WERI-Rb-1 (cell line): ENCODE measurements around the gene GYG2.
"Not testable (repeated sequence)": the region's sequence is repeated elsewhere in the genome, so short reads cannot be mapped to it uniquely, and the experiment has no call there.

ENCODE experiments used
- DNase-seq: peaks from one replicate; pipeline ENCODE4 v3.0.0-alpha.2; 2020
- H3K27ac ChIP-seq: fragments of 250-450 bp; sonication (Bioruptor Pico); 2 replicates; pipeline ENCODE4 v1.5.1; 2020; ENCODE audit warnings: mild to moderate bottlenecking, moderate library complexity
- H3K27me3 ChIP-seq: fragments of 250-450 bp; sonication (Bioruptor Pico); 2 replicates; pipeline ENCODE4 v1.5.1; 2021; ENCODE audit warnings: mild to moderate bottlenecking, low read depth, moderate library complexity; ENCODE audit not compliant: insufficient read depth, severe bottlenecking
- H3K36me3 ChIP-seq: fragments of 250-450 bp; sonication (Bioruptor Pico); 2 replicates; pipeline ENCODE4 v1.5.1; 2020; ENCODE audit warnings: mild to moderate bottlenecking, moderate library complexity
- H3K4me3 ChIP-seq: 2 replicates; pipeline ENCODE4 v1.5.1; 2011; ENCODE audit warnings: low read depth, mild to moderate bottlenecking, control low read depth, low read length
- H3K9me3 ChIP-seq: fragments of 250-450 bp; sonication (Bioruptor Pico); 2 replicates; pipeline ENCODE4 v1.5.1; 2021; ENCODE audit warnings: mild to moderate bottlenecking, moderate library complexity; ENCODE audit not compliant: severe bottlenecking
- TF ChIP-seq, protein P1 (sequence below): IDR thresholded peaks from 2 replicates; pipeline ENCODE4 v1.5.1; 2011; ENCODE audit warnings: low read depth, mild to moderate bottlenecking, control low read depth, inconsistent platforms, low read length

GYG2 gene

GRCh38 chrX:2812161-2812907, 16.4 kb upstream of the GYG2 start:
- not testable (repeated sequence) for H3K9me3 ChIP-seq, H3K27me3 ChIP-seq, H3K36me3 ChIP-seq, H3K27ac ChIP-seq
- TF ChIP-seq, protein P1, sequence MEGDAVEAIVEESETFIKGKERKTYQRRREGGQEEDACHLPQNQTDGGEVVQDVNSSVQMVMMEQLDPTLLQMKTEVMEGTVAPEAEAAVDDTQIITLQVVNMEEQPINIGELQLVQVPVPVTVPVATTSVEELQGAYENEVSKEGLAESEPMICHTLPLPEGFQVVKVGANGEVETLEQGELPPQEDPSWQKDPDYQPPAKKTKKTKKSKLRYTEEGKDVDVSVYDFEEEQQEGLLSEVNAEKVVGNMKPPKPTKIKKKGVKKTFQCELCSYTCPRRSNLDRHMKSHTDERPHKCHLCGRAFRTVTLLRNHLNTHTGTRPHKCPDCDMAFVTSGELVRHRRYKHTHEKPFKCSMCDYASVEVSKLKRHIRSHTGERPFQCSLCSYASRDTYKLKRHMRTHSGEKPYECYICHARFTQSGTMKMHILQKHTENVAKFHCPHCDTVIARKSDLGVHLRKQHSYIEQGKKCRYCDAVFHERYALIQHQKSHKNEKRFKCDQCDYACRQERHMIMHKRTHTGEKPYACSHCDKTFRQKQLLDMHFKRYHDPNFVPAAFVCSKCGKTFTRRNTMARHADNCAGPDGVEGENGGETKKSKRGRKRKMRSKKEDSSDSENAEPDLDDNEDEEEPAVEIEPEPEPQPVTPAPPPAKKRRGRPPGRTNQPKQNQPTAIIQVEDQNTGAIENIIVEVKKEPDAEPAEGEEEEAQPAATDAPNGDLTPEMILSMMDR: peak; percentile 63
- peak overlapping the region; percentile 33 for H3K4me3 ChIP-seq
- DNase-seq: peak; percentile 59

DNA sequence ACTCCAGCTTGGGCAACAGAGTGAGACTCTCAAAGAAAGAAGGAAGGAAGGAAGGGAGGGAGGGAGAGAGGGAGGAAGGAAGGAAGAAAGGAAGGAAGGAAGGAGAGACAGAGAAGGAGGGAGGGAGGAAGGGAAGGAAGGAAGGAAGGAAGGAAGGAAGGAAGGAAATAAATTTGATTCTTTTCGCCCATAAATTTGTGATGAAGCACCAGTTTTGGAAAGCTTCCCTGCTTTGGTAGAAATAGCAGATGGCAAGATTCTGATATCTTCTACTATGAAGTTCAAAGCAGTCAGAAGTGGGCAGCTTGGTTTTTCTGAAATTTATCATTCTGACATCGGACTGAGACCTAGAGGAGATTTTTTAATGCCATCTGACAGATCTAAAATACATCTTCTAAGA, 11.7 kb upstream of the GYG2 start:
- Histone ChIP-seq H3K9me3 (no peaks in the 10 kb centered on the region), H3K4me3 (no peak overlapping the region), H3K36me3 (no peaks in the 10 kb centered on the region), H3K27ac (no peak overlapping the region), H3K27me3 (no peaks in the 10 kb centered on the region)
- TF ChIP-seq, protein P1: no peak
- no peak for DNase-seq

- H3K36me3 ChIP-seq: no peaks in the 10 kb centered on the region
- peak; percentile 16 for DNase-seq
- no peaks in the 10 kb centered on the region for H3K9me3 ChIP-seq
- no peaks in the 10 kb centered on the region for H3K27me3 ChIP-seq
- no peak overlapping the region for H3K4me3 ChIP-seq
- TF ChIP-seq, protein P1: peak; percentile 52
- no peak overlapping the region for H3K27ac ChIP-seq
Measured at GRCh38 chrX:2819345-2820135, 9.2 kb upstream of the GYG2 start.

DNA sequence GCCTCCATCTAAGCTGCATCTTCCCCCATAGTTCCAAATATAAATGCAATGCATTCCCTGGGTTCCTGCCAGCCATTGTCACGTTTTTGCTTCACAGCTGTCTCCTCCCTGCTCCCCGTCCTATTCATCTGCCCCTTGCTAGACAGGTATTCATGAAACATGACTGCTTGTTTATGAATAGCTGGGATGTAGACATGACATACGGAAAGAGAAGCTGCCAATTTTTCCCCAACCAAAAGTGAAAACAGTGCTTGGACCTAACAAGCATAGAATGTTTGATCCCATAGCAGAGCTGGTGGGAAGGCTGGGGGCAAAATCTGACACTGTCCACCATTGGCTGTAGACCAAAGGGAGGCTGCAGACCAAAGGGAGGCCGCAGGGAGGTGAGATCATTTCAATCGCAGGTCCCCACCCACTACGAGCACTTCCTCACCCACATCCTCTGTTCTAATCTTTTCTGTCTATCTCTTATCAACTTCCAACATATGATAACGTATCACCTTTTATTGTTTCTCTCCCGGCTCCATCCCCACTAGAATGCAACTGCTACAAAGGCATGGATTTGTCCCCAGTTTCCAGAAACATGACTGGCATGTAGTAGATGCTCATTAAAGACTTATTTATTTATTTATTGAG, 8.5 kb upstream of the GYG2 start:
- Histone ChIP-seq H3K27ac (no peak overlapping the region), H3K4me3 (no peak overlapping the region), H3K27me3 (no peaks in the 10 kb centered on the region), H3K9me3 (no peaks in the 10 kb centered on the region), H3K36me3 (no peaks in the 10 kb centered on the region)
- TF ChIP-seq, protein P1: no peak
- DNase-seq: no peak

DNA sequence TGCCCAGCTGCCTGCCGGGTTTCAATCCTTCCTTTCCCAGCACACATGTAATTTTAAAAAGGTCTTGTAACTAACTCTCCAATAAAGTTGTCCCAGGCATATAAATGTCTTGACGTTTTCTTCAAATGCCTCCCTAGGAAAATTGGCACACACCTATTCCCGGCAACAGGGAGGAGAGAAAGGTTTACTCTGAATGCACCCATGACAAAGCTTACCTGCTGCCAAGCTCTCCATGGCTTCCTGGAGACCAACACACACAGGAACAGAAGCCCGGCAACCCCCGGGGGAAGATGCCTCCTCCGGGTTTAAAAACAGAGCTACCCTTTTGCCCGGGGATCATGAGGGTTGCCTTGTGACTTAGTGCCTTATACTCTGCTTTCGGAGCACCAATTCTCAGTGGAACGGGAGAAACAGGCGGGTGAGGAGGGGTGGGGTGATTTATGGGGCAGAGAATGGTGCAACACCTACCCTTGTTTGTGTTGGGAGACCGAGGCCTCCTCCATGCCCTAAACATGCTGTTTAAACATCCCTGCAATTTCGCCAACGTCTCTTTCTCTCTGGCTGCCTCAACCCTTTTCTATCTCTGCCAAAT, 4.8 kb upstream of the GYG2 start:
- Histone ChIP-seq H3K36me3 (no peaks in the 10 kb centered on the region), H3K27ac (no peak overlapping the region), H3K4me3 (no peak overlapping the region), H3K27me3 (no peaks in the 10 kb centered on the region), H3K9me3 (no peaks in the 10 kb centered on the region)
- DNase-seq: no peak
- TF ChIP-seq, protein P1: no peak
